ENCODE measurements around the gene UBE2L6. TPM values are rescaled to one million over a fixed set of nuclear protein-coding genes. Genes with fewer than 3 reads are reported as not detected.

UBE2L6 gene
- total and polyA plus RNA-seq, 4 donors: 18.6 to 97.2 (median 65.1) TPM

GRCh38 chr11:57547854-57548377 is 19.6 kb downstream of the UBE2L6 start:
- Histone ChIP-seq H3K9me3 (ENCODE audit: control insufficient read depth in 4 of 4, low read length in 3 of 4) (no peaks in the 10 kb centered on the region), H3K27ac (ENCODE audit: low read depth in 1 of 2, low read length in 2 of 2) (no peak overlapping the region), H3K4me1 (ENCODE audit: control insufficient read depth in 4 of 4, insufficient read depth in 4 of 4, low read length in 3 of 4) (no peaks in the 10 kb centered on the region), H3K4me3 (ENCODE audit: low read depth in 1 of 3, low read length in 3 of 3) (no peak overlapping the region), H3K36me3 (ENCODE audit: control insufficient read depth in 4 of 4, insufficient read depth in 3 of 4, low read depth in 1 of 4, low read length in 3 of 4) (peaks cover 13 to 38% (median 27%) of the 10 kb centered on the region in 4 donors), H3K27me3 (ENCODE audit: control insufficient read depth in 4 of 4, insufficient read depth in 4 of 4, low read length in 3 of 4) (no peaks in the 10 kb centered on the region), H3K9ac (ENCODE audit: low read depth in 1 of 2, low read length in 2 of 2) (no peak overlapping the region)
- DNase-seq (ENCODE audit: low spot score): no peak
- TF ChIP-seq JUND (IDR thresholded peaks at IDR 0.05) (no peak), EGR1 (IDR thresholded peaks at IDR 0.05; ENCODE audit: low read depth in 2 of 2) (no peak), SP1 (IDR thresholded peaks at IDR 0.05) (no peak), RXRA (IDR thresholded peaks at IDR 0.05) (no peak), HNF4A (conservative IDR thresholded peaks at IDR 0.05) (no peak), ATF3 (IDR thresholded peaks at IDR 0.05) (no peak), NR2F2 (IDR thresholded peaks at IDR 0.05) (no peak), GABPA (IDR thresholded peaks at IDR 0.05 in 1 of 2, conservative IDR thresholded peaks at IDR 0.05 in 1 of 2) (no peak), TAF1 (conservative IDR thresholded peaks at IDR 0.05) (no peak), YY1 (IDR thresholded peaks at IDR 0.05) (no peak), FOXA1 (IDR thresholded peaks at IDR 0.05) (no peak), MAX (IDR thresholded peaks at IDR 0.05) (no peak), REST (IDR thresholded peaks at IDR 0.05) (no peak), HNF4G (IDR thresholded peaks at IDR 0.05) (no peak)
- TF ChIP-seq, protein P1, sequence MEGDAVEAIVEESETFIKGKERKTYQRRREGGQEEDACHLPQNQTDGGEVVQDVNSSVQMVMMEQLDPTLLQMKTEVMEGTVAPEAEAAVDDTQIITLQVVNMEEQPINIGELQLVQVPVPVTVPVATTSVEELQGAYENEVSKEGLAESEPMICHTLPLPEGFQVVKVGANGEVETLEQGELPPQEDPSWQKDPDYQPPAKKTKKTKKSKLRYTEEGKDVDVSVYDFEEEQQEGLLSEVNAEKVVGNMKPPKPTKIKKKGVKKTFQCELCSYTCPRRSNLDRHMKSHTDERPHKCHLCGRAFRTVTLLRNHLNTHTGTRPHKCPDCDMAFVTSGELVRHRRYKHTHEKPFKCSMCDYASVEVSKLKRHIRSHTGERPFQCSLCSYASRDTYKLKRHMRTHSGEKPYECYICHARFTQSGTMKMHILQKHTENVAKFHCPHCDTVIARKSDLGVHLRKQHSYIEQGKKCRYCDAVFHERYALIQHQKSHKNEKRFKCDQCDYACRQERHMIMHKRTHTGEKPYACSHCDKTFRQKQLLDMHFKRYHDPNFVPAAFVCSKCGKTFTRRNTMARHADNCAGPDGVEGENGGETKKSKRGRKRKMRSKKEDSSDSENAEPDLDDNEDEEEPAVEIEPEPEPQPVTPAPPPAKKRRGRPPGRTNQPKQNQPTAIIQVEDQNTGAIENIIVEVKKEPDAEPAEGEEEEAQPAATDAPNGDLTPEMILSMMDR (IDR thresholded peaks at IDR 0.05; ENCODE audit: low read depth, low read length, missing input control): no peak
- WGBS: 33% methylated on average over 6 of the region's 6 CpGs

GRCh38 chr11:57546869-57547475 is 20.5 kb downstream of the UBE2L6 start:
- DNase-seq (ENCODE audit: low spot score): no peak
- H3K27me3 ChIP-seq (ENCODE audit: control insufficient read depth in 4 of 4, insufficient read depth in 4 of 4, low read length in 3 of 4): no peaks in the 10 kb centered on the region
- peak in 1 of 2 donors; percentile 48 for TF ChIP-seq RAD21 (IDR thresholded peaks at IDR 0.05)
- no peak for TF ChIP-seq EGR1 (IDR thresholded peaks at IDR 0.05; ENCODE audit: low read depth in 2 of 2)
- WGBS: 63% methylated on average over 5 of the region's 5 CpGs
- no peak overlapping the region for H3K9ac ChIP-seq (ENCODE audit: low read depth in 1 of 2, low read length in 2 of 2)
- H3K36me3 ChIP-seq (ENCODE audit: control insufficient read depth in 4 of 4, insufficient read depth in 3 of 4, low read depth in 1 of 4, low read length in 3 of 4): peaks cover 13 to 29% (median 21%) of the 10 kb centered on the region in 4 donors
- H3K27ac ChIP-seq (ENCODE audit: low read depth in 1 of 2, low read length in 2 of 2): no peak overlapping the region
- H3K4me1 ChIP-seq (ENCODE audit: control insufficient read depth in 4 of 4, insufficient read depth in 4 of 4, low read length in 3 of 4): no peaks in the 10 kb centered on the region
- H3K9me3 ChIP-seq (ENCODE audit: control insufficient read depth in 4 of 4, low read length in 3 of 4): no peaks in the 10 kb centered on the region
- no peak overlapping the region for H3K4me3 ChIP-seq (ENCODE audit: low read depth in 1 of 3, low read length in 3 of 3)

Data from liver (tissue), 9 donors.